GM04503 (cell line): Measurements from ENCODE around the gene IL32.
"Not testable (repeated sequence)": the region's sequence is repeated elsewhere in the genome, so short reads cannot be mapped to it uniquely, and the experiment has no call there.

ENCODE experiments used
- DNase-seq: peaks from one replicate; pipeline ENCODE4 v3.0.0-alpha.2; 2012; ENCODE audit warnings: low read depth

The IL32 gene

DNA sequence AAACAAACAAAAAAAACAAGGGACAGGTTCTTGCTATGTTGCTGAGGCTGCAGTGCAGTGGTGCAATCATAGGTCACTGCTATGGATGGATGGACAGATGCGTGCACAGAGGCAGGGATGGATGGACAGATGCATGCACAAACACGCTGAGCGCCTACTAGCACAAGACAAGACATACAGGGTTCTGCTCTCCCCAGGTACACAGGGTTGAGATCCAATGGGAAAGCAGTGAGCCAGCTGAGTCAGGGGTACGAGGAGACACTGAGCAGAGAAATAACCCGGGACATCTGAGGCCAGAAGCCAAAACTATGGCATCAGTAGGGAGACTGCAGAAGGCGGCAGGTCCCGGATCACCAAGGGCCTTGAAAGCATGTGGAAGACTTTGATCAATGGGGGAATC, 6.2 kb downstream of the IL32 start:
- DNase-seq, result no peak

DNA sequence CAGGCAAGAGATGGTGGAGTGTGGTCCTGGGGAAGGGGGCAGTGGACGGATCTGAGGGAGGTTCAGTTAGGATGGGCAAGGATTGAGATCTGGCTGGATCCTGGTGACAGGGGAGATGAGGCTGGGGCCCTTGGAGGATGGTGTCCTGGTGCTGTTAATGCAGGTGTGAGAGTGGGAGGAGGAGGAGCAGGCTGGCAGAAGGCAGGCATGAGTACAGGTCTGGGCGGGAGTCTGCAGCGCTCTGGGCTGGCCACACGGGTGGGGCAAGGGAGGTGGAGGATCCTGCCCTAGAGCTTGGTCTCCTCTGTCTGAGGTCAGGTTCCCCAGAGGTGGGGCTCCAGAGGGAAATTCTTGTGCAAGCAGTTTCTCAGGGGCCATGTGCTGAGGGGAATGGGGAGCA, 6.7 kb downstream of the IL32 start:
- not testable (repeated sequence) for DNase-seq

DNA sequence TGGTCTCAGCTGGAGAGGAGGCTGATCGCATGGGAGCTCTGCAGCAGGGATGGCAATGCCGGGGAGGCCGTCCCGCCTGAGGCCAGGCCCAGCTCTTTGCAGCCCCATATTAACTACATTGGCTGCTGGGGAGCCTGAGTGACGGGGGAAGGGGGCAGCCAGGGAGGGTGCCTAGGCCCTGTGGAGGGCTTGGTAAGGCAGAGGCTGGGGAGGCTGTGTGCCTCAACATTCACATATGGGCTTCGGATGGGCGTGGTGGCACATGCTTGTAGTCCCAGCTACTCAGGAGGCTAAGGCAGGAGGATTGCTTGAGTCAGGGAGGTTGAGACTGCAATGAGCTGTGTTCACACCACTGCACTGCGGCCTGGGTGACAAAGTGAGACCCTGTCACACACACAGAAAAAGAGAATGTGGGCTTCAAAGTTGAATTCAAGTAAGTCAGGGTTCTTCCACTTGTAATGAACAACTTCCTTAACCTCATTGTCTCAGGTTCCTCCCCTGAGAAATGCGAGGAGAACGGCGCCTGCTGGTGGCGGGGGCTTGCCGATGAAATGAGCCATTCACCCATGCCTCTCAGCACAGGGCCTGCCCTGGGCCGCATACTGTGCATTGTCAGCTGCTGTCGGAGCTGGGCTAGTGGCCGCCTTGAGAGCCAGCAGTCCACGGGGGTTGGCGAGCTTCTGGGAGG, 7.3 kb downstream of the IL32 start:
- not testable (repeated sequence) for DNase-seq

DNA sequence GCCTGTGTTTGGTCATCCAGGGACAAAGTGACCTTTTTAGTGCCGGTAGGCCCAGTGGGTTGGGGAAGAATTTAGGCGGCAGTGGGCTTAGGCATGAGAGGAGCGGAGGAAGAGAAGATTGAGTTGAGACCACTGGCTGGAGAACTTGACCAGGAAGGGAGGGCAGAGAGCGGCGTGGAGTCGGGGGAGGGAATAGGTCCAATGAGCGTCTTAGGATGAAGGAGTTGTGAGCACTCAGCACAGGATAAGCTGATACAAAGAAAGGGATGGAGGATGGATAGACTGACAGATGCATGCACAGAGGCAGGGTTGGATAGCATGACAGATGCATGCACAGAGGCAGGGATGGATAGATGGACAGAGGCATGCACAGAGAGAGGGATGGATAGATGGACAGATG, 8.0 kb downstream of the IL32 start:
- DNase-seq, result no peak

DNA sequence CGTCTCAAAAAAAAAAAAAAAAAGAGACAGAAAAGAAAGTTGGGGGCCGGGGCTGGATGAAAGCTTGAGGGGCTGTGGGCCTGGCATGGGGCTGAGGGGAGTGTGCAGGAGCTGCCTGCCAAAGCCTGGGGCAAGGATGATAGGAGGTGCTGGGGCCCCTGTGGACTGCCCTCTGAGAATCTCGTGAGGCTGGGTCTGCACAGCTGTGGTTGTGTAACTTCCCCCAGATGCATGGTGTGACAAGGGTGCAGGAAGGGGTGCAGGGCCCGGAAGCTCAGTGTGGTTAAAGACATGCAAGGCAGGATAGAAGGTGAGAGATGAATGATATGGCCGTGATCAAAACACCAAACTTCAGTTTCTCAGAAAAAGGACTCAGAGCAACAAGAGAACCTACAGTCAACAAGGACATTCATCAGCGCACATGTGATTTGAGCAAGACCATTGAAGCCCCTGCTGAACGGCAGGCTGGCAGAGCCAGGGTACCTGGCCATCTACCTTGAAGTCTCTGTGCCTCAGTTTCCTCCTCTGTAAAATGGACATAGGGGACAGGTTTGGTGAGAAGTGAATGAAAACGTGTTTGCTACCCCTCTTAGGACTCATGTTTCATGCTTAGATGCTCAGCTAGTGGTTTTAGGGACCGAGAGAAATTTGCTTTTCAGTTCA, 9.6 kb downstream of the IL32 start:
- no peak for DNase-seq

DNA sequence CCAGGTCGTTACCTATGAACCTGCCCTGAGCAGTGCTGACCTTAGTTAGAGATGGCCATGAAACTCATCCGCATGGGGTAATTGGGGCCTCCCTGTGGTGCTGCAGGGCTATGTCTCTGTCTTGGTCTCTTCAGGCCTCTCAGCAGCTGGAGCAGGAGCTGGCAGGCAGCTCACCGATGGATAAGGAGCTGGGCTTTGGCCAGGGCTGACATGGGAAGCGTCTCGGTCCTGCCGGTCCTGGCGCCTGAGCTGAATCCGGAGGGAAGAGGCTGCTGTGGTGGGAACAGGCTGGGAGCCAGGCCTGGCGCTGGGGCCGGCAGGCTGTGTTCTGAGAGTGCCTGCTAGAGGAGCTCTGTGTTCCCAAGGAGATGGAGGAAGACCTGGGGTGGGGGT, 10.1 kb downstream of the IL32 start:
- no peak for DNase-seq

DNA sequence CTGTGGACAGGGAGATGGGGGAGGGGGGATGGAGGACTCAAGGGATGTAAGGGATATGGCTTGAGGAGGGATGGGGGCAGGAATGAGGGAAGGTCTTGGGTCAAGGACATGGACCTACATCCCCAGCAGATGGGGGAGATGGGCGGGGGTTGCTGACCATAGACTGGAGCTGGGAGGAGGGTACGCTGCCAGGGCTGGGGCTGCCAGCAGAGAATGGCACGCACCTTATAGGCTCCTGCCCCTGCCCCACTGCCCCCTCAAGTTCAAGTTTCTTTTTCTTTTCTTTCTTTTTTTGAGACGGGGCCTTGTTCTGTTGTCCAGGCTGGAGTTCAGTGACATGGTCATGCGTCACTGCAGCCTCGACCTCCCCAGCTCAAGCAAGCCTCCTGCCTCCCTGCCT, 10.5 kb downstream of the IL32 start:
- not testable (repeated sequence) for DNase-seq

DNA sequence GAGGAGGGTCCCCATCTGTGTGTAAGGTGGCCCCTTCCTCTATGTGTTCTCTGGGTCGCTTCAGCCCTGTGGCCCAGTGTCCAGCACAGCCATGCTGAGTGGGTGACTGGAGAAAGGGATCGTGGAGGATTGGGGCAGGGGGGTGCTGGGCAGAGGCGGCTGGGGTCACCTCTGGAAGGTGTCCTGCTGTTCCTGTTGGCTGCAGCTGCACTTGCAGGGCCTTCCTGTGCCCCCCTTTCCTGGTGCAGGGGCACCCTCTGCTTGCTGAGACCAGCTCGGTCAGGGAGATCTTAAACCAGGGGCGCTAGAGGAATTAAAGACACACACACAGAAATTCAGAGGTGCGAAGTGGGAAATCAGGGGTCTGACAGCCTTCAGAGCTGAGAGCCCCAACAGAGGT, 11.1 kb downstream of the IL32 start:
- no peak for DNase-seq

DNA sequence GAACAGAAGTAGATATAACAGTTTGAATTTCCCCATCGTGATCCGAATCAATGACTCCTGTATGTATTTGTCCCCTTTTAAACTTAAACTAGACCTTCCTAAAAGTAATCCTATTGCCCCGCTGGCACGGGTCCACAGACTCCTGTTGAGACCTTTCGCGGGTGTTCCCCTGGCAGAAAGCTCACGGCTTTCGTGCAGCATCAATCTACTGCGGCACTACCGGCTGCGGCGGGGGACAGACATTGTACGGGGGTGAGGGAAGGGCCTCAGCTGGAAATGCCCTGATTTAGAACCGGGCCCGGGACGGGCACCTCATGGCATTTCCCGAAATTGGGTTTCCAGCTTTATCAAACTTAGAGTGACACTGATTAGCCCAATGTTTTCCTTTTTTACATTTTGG, 14.6 kb downstream of the IL32 start:
- no peak for DNase-seq

DNA sequence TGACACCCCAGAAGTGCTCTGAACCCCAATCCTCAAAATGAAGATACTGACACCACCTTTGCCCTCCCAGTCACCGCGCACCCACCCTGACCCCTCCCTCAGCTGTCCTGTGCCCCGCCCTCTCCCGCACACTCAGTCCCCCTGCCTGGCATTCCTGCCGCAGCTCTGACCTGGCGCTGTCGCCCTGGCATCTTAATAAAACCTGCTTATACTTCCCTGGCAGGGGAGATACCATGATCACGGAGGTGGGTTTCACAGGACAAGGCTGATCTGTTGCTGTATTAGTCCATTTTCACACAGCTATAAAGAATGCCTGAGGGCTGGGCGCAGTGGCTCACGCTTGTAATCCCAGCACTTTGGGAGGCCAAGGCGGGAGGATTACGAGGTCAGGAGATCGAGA, 16.5 kb downstream of the IL32 start:
- DNase-seq, result not testable (repeated sequence)

DNA sequence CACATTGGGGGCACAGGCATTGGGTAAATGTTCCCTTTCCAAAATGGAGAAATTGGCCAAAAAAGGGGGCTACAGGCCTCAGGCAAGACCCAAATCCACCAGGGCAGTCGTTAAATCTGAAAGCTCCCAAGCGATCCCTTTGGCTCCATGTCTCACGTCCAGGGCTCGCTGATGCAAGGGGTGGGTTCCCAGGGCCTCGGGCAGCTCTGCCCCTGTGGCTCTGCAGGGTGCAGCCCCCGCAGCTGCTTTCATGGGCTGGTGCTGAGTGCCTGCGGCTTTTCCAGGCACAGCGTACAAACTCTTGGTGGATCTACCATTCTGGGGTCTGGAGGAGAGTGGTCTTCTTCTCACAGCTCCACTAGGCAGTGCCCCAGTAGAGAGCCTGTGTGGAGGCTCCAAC, 18.0 kb downstream of the IL32 start:
- DNase-seq, result not testable (repeated sequence)

DNA sequence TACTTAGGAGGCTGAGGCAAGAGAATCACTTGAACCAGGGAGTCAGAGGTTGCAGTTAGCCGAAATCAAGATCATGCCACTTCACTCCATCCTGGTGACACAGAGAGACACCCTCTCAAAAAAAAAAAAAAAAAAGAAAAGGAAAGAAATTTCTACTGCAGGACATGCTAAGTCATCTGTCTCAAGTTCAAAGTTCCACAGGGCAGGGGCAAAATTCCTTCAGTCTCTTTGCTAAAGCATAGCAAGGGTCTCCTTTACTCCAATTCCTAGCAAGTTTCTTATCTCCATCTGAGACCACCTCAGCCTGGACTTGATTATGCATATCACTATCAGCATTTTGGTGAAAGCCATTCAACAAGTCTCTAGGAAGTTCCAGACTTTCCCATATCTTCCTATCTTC, 19.1 kb downstream of the IL32 start:
- DNase-seq, result no peak

DNA sequence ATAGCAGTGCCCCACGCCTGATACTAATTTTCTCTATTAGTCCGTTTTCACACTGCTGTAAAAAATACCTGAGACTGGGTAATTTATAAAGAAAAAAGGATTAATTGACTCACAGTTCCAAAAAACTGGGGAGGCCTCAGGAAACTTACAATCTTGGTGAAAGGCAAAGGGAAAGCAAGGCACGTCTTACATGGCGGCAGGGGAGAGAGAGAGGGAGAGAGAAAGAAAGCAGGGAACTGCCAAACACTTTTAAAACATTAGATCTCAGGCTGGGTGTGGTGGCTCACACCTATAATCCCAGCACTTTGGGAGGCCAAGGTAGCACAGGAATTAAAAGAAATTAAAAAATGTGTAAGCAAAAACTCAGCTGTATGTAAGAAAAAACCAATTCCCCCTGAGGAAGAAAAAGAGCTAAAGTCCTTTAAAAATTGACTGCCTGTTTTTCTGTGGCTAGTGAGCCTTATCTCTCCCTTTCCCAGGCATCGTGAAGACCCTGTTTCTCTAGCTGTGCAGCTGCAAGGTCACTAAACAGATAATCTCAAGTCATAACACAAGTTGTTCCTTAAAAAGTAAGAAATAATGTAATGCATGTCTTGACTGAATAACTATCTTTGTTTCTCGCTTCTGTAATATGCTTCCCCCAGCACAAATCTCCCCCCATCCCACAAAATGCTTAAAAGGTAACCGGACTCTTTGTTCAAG, 19.7 kb downstream of the IL32 start:
- DNase-seq, result no peak

DNA sequence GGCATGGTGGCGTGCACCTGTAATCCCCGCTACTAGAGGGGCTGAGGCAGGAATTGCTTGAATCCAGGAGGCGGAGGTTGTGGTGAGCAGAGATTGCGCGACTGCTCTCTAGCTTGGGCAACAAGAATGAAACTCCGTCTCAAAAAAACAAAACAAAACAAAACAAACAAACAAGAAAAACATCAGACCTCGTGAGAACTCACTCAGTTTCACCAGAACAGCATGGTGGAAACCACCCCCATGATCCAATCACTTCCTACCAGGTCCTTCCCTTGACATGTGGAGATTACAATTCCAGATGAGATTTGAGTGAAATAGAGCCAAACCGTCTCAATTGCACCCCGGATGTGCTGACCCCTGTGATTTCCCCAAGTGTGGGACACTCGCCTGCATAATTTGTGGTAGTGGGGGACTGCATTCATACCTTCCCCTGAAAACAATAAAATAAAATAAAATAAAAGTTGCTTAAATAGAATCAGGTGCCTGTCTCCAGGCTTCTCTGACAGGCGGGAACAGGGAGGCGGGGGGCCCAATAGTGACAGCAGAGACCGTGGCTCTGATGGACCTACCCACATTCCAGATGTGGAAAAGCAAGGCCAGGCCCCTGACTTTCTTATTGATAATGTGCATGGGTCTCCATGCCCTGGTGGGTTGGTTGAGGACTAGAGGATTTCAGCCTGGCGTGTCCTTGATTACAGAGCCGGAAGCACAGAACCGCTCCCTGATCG, 20.6 kb downstream of the IL32 start:
- no peak for DNase-seq

DNA sequence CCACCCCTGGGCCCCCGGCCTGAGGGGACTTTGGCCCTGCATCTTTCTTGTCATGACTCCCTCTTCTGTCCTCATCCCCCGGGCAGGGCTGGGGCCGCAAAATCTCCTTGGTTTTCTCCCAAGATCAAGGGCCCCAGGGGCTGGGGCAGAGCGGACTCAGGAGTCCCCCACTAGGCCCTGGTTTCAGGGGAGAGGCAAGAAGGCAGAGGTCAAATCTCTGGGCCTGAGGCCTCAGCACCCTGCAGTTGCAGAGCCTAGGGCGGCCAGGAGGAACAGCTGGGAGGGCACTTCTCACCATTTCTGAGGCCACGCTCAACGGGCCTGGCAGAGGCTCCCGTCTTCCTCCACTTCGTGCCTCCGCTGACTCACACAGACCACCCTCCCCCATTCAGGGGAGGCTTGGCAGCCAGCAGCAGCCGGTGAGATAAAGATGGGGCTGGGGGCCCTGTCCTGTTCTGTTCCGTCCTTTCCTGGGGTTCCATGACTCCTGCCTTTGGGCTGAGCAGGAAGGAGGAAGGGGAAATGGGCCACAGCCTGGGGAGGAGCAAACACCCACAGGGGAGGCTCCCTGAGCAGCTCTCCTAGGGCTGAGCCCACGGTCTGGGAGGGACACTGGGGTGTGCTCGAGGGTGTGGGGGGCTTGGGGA, 21.3 kb downstream of the IL32 start:
- DNase-seq, result no peak

DNA sequence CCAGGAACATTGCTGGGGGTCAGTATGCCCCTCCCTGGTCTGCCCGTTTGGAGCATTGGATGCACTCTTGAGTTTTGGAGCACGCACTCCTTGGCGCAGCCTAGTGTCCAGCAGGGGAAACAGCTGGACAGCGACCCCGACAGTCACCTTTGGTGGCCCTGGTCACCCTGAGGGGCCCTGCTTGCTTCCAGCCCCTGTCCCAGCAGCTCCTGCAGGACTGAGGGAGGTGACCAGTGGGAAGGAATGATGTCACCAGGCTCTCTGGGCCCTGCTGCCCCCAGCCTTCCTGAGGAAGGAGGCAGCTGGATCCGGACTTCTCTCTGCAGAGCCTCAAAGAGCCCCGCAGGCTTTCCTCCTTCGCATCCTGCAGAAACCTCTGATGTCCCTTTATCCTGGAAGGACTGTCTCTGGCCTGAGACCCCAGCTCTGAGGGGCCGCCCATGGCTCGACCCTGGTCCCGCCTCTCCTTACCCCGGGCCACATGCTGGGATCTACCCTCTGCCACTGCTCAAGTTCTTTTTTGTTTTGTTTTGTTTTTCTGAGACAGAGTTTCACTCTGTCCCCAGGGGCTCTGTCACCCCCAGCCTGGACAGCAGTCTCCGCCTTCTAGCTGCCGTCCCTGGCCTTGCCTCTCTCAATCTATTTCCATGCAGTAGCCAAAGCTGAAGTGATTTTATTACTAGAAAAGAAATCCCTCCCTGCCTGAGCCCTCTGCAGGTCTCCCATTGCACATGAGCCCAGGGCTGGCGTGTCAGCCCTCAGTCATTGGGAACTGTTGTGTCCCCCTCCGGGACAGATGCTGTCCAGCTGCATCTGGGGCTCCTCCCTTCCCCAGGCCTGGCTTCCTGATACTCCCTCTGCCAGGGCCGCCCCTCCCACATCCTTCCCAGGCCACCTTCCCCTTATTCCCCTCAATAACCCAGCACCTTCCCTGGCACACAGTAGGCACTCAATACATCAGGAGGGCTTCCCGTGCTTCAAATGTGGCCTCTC, 22.1 kb downstream of the IL32 start:
- no peak for DNase-seq

DNA sequence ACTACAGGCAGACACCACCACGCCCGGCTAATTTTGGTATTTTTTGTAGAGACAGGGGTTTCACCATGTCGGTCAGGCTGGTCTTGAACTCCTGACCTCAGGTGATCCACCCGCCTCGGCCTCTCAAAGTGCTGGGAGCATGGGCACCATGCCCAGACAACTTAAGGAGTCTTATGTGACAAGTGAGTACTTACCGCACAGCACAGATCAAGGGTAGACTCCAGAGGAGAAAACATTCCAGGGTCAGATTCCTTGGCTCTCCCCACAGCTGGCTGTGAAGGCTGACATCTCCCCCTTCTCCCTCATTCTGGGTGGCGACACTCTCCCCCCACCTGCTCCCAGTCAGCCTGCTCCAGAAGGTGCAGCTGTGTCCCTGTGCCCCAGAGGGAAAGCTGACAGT, 23.0 kb downstream of the IL32 start:
- no peak for DNase-seq

DNA sequence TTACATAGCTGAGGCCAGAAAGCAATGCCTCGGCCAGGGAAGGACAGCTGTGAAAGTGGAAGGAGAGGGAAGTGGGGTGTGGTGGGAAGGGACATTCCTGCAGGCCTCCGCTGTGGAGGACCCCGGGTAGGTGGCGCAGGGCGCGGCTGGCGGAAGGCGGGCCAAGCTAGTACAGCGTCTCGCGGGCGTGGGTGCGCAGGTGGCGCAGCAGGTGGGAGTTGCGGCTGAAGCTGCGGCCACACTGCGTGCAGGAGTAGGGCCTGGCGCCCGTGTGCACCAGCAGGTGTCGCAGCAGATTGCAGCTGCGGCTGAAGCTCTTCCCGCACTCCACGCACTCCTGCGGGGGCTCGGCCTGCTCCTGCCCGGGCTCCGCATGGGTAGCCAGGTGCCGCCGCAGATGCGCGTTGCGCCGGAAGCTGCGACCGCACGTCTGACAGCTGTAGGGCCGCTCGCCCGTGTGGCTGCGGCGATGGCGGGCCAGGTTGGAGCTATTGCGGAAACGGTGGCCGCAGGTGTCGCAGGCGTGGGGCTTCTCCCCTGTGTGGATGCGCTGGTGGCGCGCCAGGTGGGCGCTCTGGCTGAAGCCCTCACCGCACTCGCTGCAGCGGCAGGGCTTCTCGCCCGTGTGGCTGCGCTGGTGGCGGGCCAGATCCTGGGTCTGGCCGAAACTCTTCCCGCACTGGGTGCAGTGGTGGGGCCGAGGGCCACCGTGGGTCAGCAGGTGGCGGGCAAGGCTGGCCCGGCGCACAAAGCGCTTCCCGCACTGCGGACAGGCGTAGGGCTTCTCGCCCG, 23.7 kb downstream of the IL32 start:
- no peak for DNase-seq

DNA sequence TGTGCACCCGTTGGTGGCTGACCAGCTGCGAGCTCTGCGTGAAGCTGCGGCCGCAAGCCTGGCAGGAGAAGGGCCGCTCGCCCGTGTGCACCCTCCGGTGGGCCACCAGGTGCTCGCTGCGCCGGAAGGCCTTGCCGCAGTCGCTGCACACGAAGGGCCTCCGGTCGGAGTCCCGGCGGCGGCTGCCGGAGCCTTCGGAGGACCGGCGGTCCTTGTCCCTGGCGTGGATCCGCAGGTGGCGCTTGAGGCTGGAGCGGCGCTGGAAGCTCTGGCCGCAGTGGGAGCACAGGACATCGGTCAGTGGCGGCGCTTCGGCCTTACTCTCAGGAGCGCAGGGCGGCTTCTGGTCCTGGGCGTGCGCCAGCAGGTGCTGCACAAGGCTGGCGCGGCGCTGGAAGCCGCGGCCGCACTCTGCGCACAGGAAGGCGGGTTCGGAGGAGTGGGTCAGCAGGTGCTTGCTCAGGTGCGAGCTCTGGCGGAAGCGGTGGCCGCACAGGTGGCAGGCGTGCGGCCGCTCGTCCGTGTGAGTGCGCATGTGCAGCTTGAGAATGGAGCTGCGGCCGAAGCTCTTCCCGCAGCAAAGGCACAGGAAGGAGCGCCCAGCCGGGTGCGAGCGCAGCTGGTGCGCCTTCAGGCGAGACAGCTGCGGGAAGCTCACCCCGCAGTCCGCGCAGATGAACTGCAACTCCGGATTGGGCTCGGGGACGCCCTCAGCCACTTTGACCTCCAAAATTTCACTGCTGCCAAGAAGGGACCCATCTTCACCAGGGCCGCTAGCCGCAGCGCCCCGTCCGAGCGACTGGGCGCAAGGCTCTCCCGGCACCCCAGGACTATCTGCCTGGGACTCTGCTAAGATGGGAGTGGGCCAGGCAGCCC, 24.5 kb downstream of the IL32 start:
- no peak for DNase-seq
